ENCODE measurements around the gene ADH6. TPM values are rescaled to one million over a fixed set of nuclear protein-coding genes. Genes with fewer than 3 reads are reported as not detected.
"Not testable (repeated sequence)": the region's sequence is repeated elsewhere in the genome, so short reads cannot be mapped to it uniquely, and the experiment has no call there.

Gene ADH6
- total RNA-seq, 2 donors from 2014 or later = not detected

- DNase-seq (ENCODE audit: low spot score) = no peak
- intact Hi-C loops (cut with DNase I) = no loop called here
Measured at GRCh38 chr4:99201690-99202089, 17.4 kb downstream of the ADH6 start.

GRCh38 chr4:99200138-99200537 lies 18.9 kb downstream of the ADH6 start:
- intact Hi-C loops (cut with DNase I) = no loop called here
- no peak for DNase-seq (ENCODE audit: low spot score)

- DNase-seq (ENCODE audit: low spot score) = no peak
- intact Hi-C loops (cut with DNase I) = no loop called here
Measured at GRCh38 chr4:99190336-99190735, 28.7 kb downstream of the ADH6 start.

- intact Hi-C loops (cut with DNase I) = not testable (repeated sequence)
Measured at GRCh38 chr4:99189900-99190299, 29.1 kb downstream of the ADH6 start.

GRCh38 chr4:99186029-99186428 lies 33.0 kb downstream of the ADH6 start:
- intact Hi-C loops (cut with DNase I) = no loop called here
- no peak for DNase-seq (ENCODE audit: low spot score)

More at GRCh38 chr4:99189900-99190299, 29.1 kb downstream of the ADH6 start:
- DNase-seq (ENCODE audit: low spot score) = not testable (repeated sequence)

- intact Hi-C loops (cut with DNase I) = no loop called here
- DNase-seq (ENCODE audit: low spot score) = no peak
Measured at GRCh38 chr4:99185581-99185980, 33.5 kb downstream of the ADH6 start.

- intact Hi-C loops (cut with DNase I) = no loop called here
- DNase-seq (ENCODE audit: low spot score) = no peak
Measured at GRCh38 chr4:99180382-99181070, 38.5 kb downstream of the ADH6 start.

- intact Hi-C loops (cut with DNase I) = no loop called here
- no peak for DNase-seq (ENCODE audit: low spot score)
Measured at GRCh38 chr4:99179626-99180025, 39.4 kb downstream of the ADH6 start.

GRCh38 chr4:99179178-99179577 lies 39.9 kb downstream of the ADH6 start:
- intact Hi-C loops (cut with DNase I) = no loop called here
- no peak for DNase-seq (ENCODE audit: low spot score)

GRCh38 chr4:99166544-99166943 lies 52.5 kb downstream of the ADH6 start:
- DNase-seq (ENCODE audit: low spot score) = no peak
- intact Hi-C loops (cut with DNase I) = no loop called here

- intact Hi-C loops (cut with DNase I) = no loop called here
- DNase-seq (ENCODE audit: low spot score) = no peak
Measured at GRCh38 chr4:99165978-99166377, 53.1 kb downstream of the ADH6 start.

GRCh38 chr4:99161373-99162099 lies 57.5 kb downstream of the ADH6 start:
- intact Hi-C loops (cut with DNase I) = no loop called here

GRCh38 chr4:99159699-99160098 lies 59.3 kb downstream of the ADH6 start:
- intact Hi-C loops (cut with DNase I) = no loop called here

More at GRCh38 chr4:99161373-99162099, 57.5 kb downstream of the ADH6 start:
- no peak for DNase-seq (ENCODE audit: low spot score)

GRCh38 chr4:99157478-99157935 lies 61.5 kb downstream of the ADH6 start:
- DNase-seq (ENCODE audit: low spot score) = no peak
- intact Hi-C loops (cut with DNase I) = no loop called here

More at GRCh38 chr4:99159699-99160098, 59.3 kb downstream of the ADH6 start:
- DNase-seq (ENCODE audit: low spot score) = no peak

- DNase-seq (ENCODE audit: low spot score) = no peak
- intact Hi-C loops (cut with DNase I) = no loop called here
Measured at GRCh38 chr4:99156992-99157391, 62.1 kb downstream of the ADH6 start.

- intact Hi-C loops (cut with DNase I) = no loop called here
- DNase-seq (ENCODE audit: low spot score) = no peak
Measured at GRCh38 chr4:99154658-99155342, 64.2 kb downstream of the ADH6 start.
